GM23248 (cell line): Measurements from ENCODE around the gene ZNF593OS. TPM values are rescaled to one million over a fixed set of nuclear protein-coding genes. Genes with fewer than 3 reads are reported as not detected.

ENCODE experiments used
- DNase-seq: peaks from one replicate; pipeline ENCODE4 v3.0.0-alpha.2; 2015
- H2AFZ ChIP-seq: fragments of 200-600 bp; sonication (generic); 2 replicates; pipeline ENCODE4 v1.6.1; 2016; ENCODE audit warnings: antibody characterized with exemption
- H3F3A ChIP-seq: fragments of 200-600 bp; sonication (generic); 2 replicates; pipeline ENCODE4 v1.6.1; 2016; ENCODE audit warnings: mild to moderate bottlenecking, antibody characterized with exemption, mixed run types; ENCODE audit not compliant: insufficient read depth
- H3K27ac ChIP-seq: fragments of 200-600 bp; sonication (generic); 2 replicates; pipeline ENCODE4 v1.5.1; 2016; ENCODE audit warnings: mild to moderate bottlenecking
- H3K27me3 ChIP-seq: fragments of 200-600 bp; sonication (generic); replicated peaks from 2 replicates; pipeline ENCODE4 v1.6.1; 2016; ENCODE audit warnings: mild to moderate bottlenecking; ENCODE audit not compliant: insufficient read depth
- H3K36me3 ChIP-seq: fragments of 200-600 bp; sonication (generic); 2 replicates; pipeline ENCODE4 v1.6.1; 2016; ENCODE audit warnings: low read depth, mild to moderate bottlenecking
- H3K4me1 ChIP-seq: fragments of 200-600 bp; sonication (generic); 2 replicates; pipeline ENCODE4 v1.6.1; 2016; ENCODE audit warnings: mild to moderate bottlenecking; ENCODE audit not compliant: insufficient read depth
- H3K4me2 ChIP-seq: fragments of 200-600 bp; sonication (generic); one replicate; pipeline ENCODE4 v1.6.1; 2016; ENCODE audit warnings: mild to moderate bottlenecking; ENCODE audit not compliant: unreplicated experiment
- H3K4me3 ChIP-seq: fragments of 200-600 bp; sonication (generic); 2 replicates; pipeline ENCODE4 v1.5.1; 2016; ENCODE audit warnings: mild to moderate bottlenecking
- H3K79me2 ChIP-seq: fragments of 200-600 bp; sonication (generic); 2 replicates; pipeline ENCODE4 v1.6.1; 2016; ENCODE audit warnings: mild to moderate bottlenecking; ENCODE audit not compliant: insufficient read depth
- H3K9ac ChIP-seq: fragments of 200-600 bp; sonication (generic); 2 replicates; pipeline ENCODE4 v1.6.1; 2016; ENCODE audit warnings: mild to moderate bottlenecking
- H3K9me2 ChIP-seq: fragments of 200-600 bp; sonication (generic); 2 replicates; pipeline ENCODE4 v1.6.1; 2016; ENCODE audit warnings: mixed run types, mild to moderate bottlenecking, moderate library complexity; ENCODE audit not compliant: insufficient read depth
- H3K9me3 ChIP-seq: fragments of 200-600 bp; sonication (generic); one replicate; pipeline ENCODE4 v1.6.1; 2017; ENCODE audit warnings: low read depth
- H4K20me1 ChIP-seq: fragments of 200-600 bp; sonication (generic); 2 replicates; pipeline ENCODE4 v1.6.0; 2016; ENCODE audit not compliant: insufficient read depth
- EZH2 ChIP-seq: fragments of 200-600 bp; sonication (generic); IDR thresholded peaks from 2 replicates; pipeline ENCODE4 v1.6.1; 2018; ENCODE audit warnings: antibody characterized with exemption, mild to moderate bottlenecking; ENCODE audit not compliant: insufficient read depth, poor library complexity, severe bottlenecking
- EZH2phosphoT487 ChIP-seq: fragments of 200-600 bp; sonication (generic); IDR thresholded peaks from 2 replicates; pipeline ENCODE4 v1.6.1; 2018; ENCODE audit warnings: antibody characterized with exemption, moderate library complexity, mild to moderate bottlenecking, low read depth; ENCODE audit not compliant: insufficient read depth
- WGBS, 2 experiments: methylation state at CpG; one replicate each; pipeline ENCODE4 v1.1.6; 2015 to 2017; ENCODE audit warnings: low lambda C conversion rate in 2 of 2, low coverage in 1 of 2; ENCODE audit errors: missing lambda C conversion rate in 2 of 2; 5-methylcytosine and 5-hydroxymethylcytosine counted together
- in situ Hi-C: fragments of 300-500 bp; cut with MboI; formaldehyde crosslinking; loops from 2 replicates; pipeline ENCODE4 v1.15.0; 2020
- polyA plus RNA-seq: library from polyadenylated mRNA; unstranded; fragments of >200 nt; fragmentation: Nextera tagmentation; extraction: Ambion mirVana; gene quantifications from 2 replicates; pipeline ENCODE4 v1.2.1, GENCODE V29; 2016
- total RNA-seq: library from RNA; depleted of rRNA; stranded (reverse); fragments of >200 nt; shearing (Covaris generic); gene quantifications from 2 replicates; pipeline ENCODE4 v1.2.3, GENCODE V29; 2014

Gene ZNF593OS
- total and polyA plus RNA-seq, 2 experiments from 2014 or later: 0.85 TPM; not detected in 1

DNA sequence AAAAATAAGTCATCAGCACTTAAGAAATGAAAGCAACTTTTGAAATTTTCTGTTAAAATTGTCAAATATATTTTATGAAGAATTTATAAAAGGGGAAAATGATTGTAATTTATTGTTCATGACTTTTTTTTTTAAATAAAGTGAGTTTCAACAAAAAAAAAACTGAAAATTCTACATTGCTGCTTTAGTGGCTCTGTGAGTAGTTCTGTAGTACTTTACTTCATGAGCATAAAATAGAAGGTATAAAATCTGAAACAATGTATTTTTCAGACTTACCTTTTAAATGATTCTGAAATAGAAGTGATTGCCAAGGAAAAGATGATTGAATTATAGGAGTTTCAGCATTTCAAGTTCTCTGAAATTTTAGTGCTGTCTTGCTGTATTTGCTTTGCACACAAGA lies 46.2 kb downstream of the ZNF593OS start:
- TF ChIP-seq EZH2: no peak
- TF ChIP-seq EZH2phosphoT487: no peak
- no peak overlapping the region for H3K4me3 ChIP-seq
- no peaks in the 10 kb centered on the region for H4K20me1 ChIP-seq
- DNase-seq: no peak
- peaks cover 13% of the 10 kb centered on the region for H3K4me1 ChIP-seq
- H3K79me2 ChIP-seq: no peaks in the 10 kb centered on the region
- H3K9me3 ChIP-seq: no peaks in the 10 kb centered on the region
- no peaks in the 10 kb centered on the region for H3K27me3 ChIP-seq
- H3K9ac ChIP-seq: no peak overlapping the region
- in situ Hi-C loops: no loop called here
- H2AFZ ChIP-seq: no peak overlapping the region
- H3K9me2 ChIP-seq: no peaks in the 10 kb centered on the region
- no peak overlapping the region for H3K4me2 ChIP-seq
- peaks cover 22% of the 10 kb centered on the region for H3F3A ChIP-seq
- H3K27ac ChIP-seq: no peak overlapping the region
- peaks cover 4% of the 10 kb centered on the region; the same call in 1 of the 2 replicates for H3K36me3 ChIP-seq

DNA sequence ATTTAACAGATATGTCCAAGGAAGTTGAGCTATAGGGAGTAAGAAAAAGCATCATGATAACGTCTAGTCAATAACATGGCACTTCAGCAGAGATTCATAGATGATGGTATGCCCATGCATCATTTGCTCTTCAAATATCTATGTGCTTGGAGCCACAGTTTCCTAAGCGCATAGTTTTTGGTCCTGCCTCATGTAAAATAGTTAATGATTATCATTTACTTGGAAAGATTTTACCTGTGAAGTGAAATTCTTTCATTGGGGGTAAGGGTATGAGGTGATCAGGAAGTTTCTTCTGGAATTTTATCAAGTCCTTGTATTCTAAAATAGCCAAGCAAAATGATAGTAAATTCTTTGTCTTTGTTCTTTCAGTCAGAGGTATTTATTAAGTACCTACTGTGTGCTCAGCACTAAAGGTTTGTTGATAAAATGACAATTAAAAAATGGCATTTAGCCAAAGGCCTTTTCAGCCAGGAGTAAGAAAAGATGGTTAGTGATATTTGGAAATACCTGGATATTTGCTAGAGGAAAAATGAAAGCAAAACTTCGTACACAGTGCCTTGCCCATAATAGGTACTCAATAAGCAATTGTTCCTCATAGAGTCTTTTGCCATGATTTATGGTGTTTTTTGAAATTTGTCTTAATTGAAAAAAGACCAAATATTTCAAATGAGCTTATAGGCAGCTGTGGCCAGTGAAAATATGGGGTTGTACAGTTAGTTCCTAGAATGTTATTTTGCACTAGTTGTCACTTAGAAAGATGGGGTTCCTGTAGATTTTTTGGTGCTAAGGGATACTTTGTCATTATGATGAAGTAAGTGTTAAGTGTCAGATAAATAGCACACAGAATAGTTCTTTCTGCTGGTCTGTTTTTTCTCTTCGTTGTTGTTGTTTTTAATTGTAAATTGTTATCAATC lies 47.0 kb downstream of the ZNF593OS start:
- Histone ChIP-seq H3K36me3 (peaks cover 4% of the 10 kb centered on the region; the same call in 1 of the 2 replicates), H3K9ac (no peak overlapping the region), H3K9me2 (no peaks in the 10 kb centered on the region), H2AFZ (no peak overlapping the region), H3K27me3 (no peaks in the 10 kb centered on the region), H3K9me3 (no peaks in the 10 kb centered on the region), H3K79me2 (no peaks in the 10 kb centered on the region), H3F3A (peaks cover 22% of the 10 kb centered on the region), H4K20me1 (no peaks in the 10 kb centered on the region), H3K4me1 (peaks cover 13% of the 10 kb centered on the region), H3K4me3 (no peak overlapping the region), H3K27ac (no peak overlapping the region), H3K4me2 (no peak overlapping the region)
- TF ChIP-seq EZH2 (no peak), EZH2phosphoT487 (no peak)
- 83% methylated on average over 4 of the region's 4 CpGs for WGBS, 2 experiments
- in situ Hi-C loops: no loop called here
- no peak for DNase-seq

DNA sequence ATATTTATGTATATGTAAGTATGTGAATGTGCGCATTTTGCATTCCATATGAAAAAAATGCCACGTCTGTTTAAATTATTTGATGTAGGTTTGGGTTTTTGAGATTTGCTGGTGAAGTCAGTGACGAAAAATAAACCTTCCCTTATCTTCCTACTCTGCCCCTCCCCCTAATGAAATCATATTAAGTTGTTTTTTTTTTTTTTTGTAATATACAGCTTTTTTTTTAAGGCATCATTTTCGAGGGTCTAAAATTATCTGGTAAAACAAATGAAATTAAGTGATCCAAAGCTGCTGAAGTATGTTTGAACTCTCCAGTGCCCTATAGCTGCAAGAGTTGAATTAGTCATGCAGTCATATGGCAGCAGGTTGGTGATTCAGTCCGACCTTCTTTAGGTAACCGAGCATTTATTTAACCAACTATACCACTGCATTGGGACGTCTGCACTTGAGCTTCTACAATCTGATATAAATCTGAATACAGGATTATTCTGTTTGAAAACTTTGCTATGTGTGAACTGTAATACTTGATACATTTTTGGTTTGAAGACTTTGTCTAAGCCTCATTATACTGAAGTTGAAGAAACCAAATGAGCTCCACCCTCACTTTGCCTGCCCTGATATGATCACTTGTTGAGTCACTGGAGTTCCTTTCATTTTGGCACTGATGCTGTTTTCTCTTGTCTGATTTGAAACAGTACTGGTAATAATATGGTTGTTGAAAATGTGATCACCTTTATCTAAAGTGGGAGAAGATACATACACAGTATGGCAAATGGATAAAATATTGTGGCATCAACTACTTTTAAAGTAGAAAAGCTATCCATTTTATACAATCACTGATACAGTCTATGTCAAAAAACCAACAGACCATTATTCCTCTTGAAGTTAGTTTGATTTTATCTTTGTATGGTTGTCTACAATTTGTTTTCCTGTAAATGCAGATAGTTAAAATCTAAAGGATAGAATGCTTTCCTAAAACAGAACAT lies 48.4 kb downstream of the ZNF593OS start:
- Histone ChIP-seq H3K9me2 (no peaks in the 10 kb centered on the region), H3K27ac (peak overlapping the region; percentile 8; the same call in 1 of the 2 replicates), H3K79me2 (no peaks in the 10 kb centered on the region), H3K4me3 (no peak overlapping the region), H3K27me3 (no peaks in the 10 kb centered on the region), H4K20me1 (no peaks in the 10 kb centered on the region), H3K4me2 (peak overlapping the region; percentile 28), H3K36me3 (peaks cover 10% of the 10 kb centered on the region; the same call in 1 of the 2 replicates), H3K4me1 (peaks cover 13% of the 10 kb centered on the region), H3K9ac (no peak overlapping the region), H3K9me3 (no peaks in the 10 kb centered on the region), H2AFZ (no peak overlapping the region), H3F3A (peaks cover 22% of the 10 kb centered on the region)
- peak; percentile 81 for DNase-seq
- in situ Hi-C loops: no loop called here
- WGBS, 2 experiments: 78 to 85% methylated on average over 7 of the region's 7 CpGs
- TF ChIP-seq EZH2phosphoT487 (no peak), EZH2 (no peak)

DNA sequence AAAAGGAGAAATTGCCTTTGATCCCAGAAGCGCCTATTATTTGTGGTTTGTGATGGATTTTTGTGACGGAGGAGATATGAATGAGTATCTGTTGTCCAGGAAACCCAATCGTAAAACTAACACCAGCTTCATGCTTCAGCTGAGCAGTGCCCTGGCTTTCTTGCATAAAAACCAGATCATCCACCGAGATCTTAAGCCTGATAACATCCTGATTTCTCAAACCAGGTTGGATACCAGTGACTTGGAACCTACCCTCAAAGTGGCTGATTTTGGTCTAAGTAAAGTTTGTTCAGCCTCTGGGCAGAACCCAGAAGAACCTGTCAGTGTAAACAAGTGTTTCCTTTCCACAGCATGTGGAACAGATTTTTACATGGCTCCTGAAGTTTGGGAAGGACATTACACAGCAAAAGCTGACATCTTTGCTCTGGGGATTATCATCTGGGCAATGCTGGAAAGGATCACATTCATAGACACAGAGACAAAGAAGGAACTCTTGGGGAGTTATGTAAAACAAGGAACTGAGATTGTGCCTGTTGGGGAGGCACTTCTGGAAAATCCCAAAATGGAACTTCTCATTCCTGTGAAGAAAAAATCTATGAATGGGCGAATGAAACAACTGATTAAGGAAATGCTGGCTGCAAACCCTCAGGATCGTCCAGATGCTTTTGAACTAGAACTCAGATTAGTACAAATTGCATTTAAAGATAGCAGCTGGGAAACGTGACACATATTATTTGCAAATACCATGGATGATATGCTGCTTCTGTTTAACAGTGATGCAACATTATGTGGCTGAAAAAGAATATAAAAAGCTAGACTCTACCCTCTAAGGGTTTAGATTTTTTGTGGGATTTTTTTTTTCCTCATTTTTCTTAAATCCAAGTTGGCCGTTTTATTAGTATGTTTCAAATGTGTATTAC lies 49.5 kb downstream of the ZNF593OS start:
- Histone ChIP-seq H4K20me1 (no peaks in the 10 kb centered on the region), H2AFZ (no peak overlapping the region), H3K9me3 (no peaks in the 10 kb centered on the region), H3K4me3 (no peak overlapping the region), H3K27ac (0 out of 2 replicates have a peak overlapping the region, but pooled peaks have one; percentile 8), H3K27me3 (no peaks in the 10 kb centered on the region), H3K4me2 (no peak overlapping the region), H3K79me2 (no peaks in the 10 kb centered on the region), H3K9ac (no peak overlapping the region), H3F3A (peaks cover 22% of the 10 kb centered on the region), H3K36me3 (peaks cover 10% of the 10 kb centered on the region; the same call in 1 of the 2 replicates), H3K9me2 (no peaks in the 10 kb centered on the region), H3K4me1 (peaks cover 13% of the 10 kb centered on the region)
- no peak for TF ChIP-seq EZH2
- TF ChIP-seq EZH2phosphoT487: no peak
- WGBS, 2 experiments: 71% methylated on average over 8 of the region's 8 CpGs
- DNase-seq: no peak
- in situ Hi-C loops: no loop called here
